Mesendoderm (in vitro differentiated cells): Measurements from ENCODE around the gene EIF1.
A peak's percentile ranks its signal among the peaks of the same experiment; 100 is the strongest.

Source experiments
- DNase-seq: peaks from one replicate; pipeline ENCODE4 v3.0.0; 2013
- H2AK5ac ChIP-seq: 2 replicates; pipeline ENCODE4 v1.6.1; 2013; ENCODE audit warnings: low read length, inconsistent platforms
- H2BK120ac ChIP-seq: 2 replicates; pipeline ENCODE4 v1.6.1; 2013; ENCODE audit warnings: low read depth, mild to moderate bottlenecking, low read length, moderate library complexity, mixed read lengths
- H2BK15ac ChIP-seq: replicated peaks from 2 replicates; pipeline ENCODE4 v1.6.1; 2013; ENCODE audit warnings: low read depth, mild to moderate bottlenecking, moderate library complexity
- H2BK5ac ChIP-seq: 2 replicates; pipeline ENCODE4 v1.6.1; 2013; ENCODE audit warnings: low read length, inconsistent platforms
- H3K18ac ChIP-seq: 2 replicates; pipeline ENCODE4 v1.6.1; 2013; ENCODE audit warnings: mild to moderate bottlenecking, low read length, mixed read lengths
- H3K23ac ChIP-seq: one replicate; pipeline ENCODE4 v1.6.1; 2013; ENCODE audit warnings: low read length
- H3K27ac ChIP-seq: 2 replicates; pipeline ENCODE4 v1.5.1; 2013; ENCODE audit warnings: low read depth, mild to moderate bottlenecking, inconsistent platforms, low read length, moderate library complexity
- H3K27me3 ChIP-seq: 2 replicates; pipeline ENCODE4 v1.6.1; 2013; ENCODE audit warnings: low read length, control low read depth, mild to moderate bottlenecking, inconsistent platforms; ENCODE audit not compliant: insufficient read depth, poor library complexity
- H3K36me3 ChIP-seq: 2 replicates; pipeline ENCODE4 v1.6.1; 2013; ENCODE audit warnings: low read length, inconsistent platforms; ENCODE audit not compliant: control insufficient read depth, insufficient read depth
- H3K4ac ChIP-seq: one replicate; pipeline ENCODE4 v1.6.1; 2013; ENCODE audit warnings: low read depth, mild to moderate bottlenecking, low read length, moderate library complexity
- H3K4me1 ChIP-seq: 2 replicates; pipeline ENCODE4 v1.6.1; 2013; ENCODE audit warnings: low read depth, low read length, inconsistent platforms; ENCODE audit not compliant: control insufficient read depth
- H3K4me2 ChIP-seq: 2 replicates; pipeline ENCODE4 v1.6.1; 2013; ENCODE audit warnings: low read length
- H3K4me3 ChIP-seq: 2 replicates; pipeline ENCODE4 v1.5.1; 2013; ENCODE audit warnings: mild to moderate bottlenecking, low read length
- H3K56ac ChIP-seq: one replicate; pipeline ENCODE4 v1.6.1; 2013; ENCODE audit warnings: low read length
- H3K79me1 ChIP-seq: 2 replicates; pipeline ENCODE4 v1.6.1; 2013; ENCODE audit warnings: low read length, inconsistent platforms
- H3K79me2 ChIP-seq: 2 replicates; pipeline ENCODE4 v1.6.1; 2013; ENCODE audit warnings: mild to moderate bottlenecking, low read length; ENCODE audit not compliant: control insufficient read depth, insufficient read depth
- H3K9ac ChIP-seq: 2 replicates; pipeline ENCODE4 v1.6.1; 2013; ENCODE audit warnings: low read length, inconsistent platforms
- H4K5ac ChIP-seq: one replicate; pipeline ENCODE4 v1.6.1; 2013; ENCODE audit warnings: low read length
- H4K8ac ChIP-seq: one replicate; pipeline ENCODE4 v1.6.1; 2013; ENCODE audit warnings: low read depth, mild to moderate bottlenecking, control low read depth, low read length, moderate library complexity
- WGBS: extraction: QIAGEN DNeasy Blood & Tissue Kit; methylation state at CpG from one replicate; pipeline ENCODE4 v1.1.7; 2013; ENCODE audit warnings: low lambda C conversion rate, missing lambda C conversion rate; ENCODE audit not compliant: insufficient coverage; ENCODE audit errors: extremely low coverage; 5-methylcytosine and 5-hydroxymethylcytosine counted together

EIF1 gene

GRCh38 chr17:41686281-41686680 is 2.4 kb upstream of the EIF1 start:
- WGBS = no CpG with 5 or more reads among the region's 4 CpGs
- Histone ChIP-seq H3K27ac (no peak overlapping the region), H4K8ac (no peak overlapping the region), H3K27me3 (no peaks in the 10 kb centered on the region), H3K18ac (no peak overlapping the region), H3K4me2 (no peak overlapping the region), H3K36me3 (peaks cover 11% of the 10 kb centered on the region), H2AK5ac (no peak overlapping the region), H4K5ac (no peak overlapping the region), H3K23ac (no peak overlapping the region), H3K4me3 (no peak overlapping the region), H3K79me2 (peaks cover 13% of the 10 kb centered on the region), H2BK15ac (no peak overlapping the region), H2BK5ac (no peak overlapping the region), H3K79me1 (peaks cover 6% of the 10 kb centered on the region), H3K56ac (no peak overlapping the region), H2BK120ac (no peak overlapping the region), H3K4ac (no peak overlapping the region), H3K9ac (no peak overlapping the region), H3K4me1 (no peaks in the 10 kb centered on the region)
- DNase-seq = no peak

- H2BK120ac ChIP-seq = no peak overlapping the region
- no peak overlapping the region for H2BK5ac ChIP-seq
- peaks cover 6% of the 10 kb centered on the region for H3K79me1 ChIP-seq
- H3K56ac ChIP-seq = peak overlapping the region; percentile 97
- no peak overlapping the region for H3K4ac ChIP-seq
- no peaks in the 10 kb centered on the region for H3K4me1 ChIP-seq
- DNase-seq = no peak
- no peak overlapping the region for H3K23ac ChIP-seq
- peak overlapping the region; percentile 70 for H3K4me3 ChIP-seq
- H3K9ac ChIP-seq = peak overlapping the region; percentile 92
- H2AK5ac ChIP-seq = no peak overlapping the region
- WGBS = no CpG with 5 or more reads among the region's 23 CpGs
- peaks cover 21% of the 10 kb centered on the region for H3K36me3 ChIP-seq
- peak overlapping the region; percentile 93 for H3K4me2 ChIP-seq
- no peak overlapping the region for H3K27ac ChIP-seq
- no peak overlapping the region for H3K18ac ChIP-seq
- no peak overlapping the region for H4K5ac ChIP-seq
- peaks cover 13% of the 10 kb centered on the region for H3K79me2 ChIP-seq
- no peak overlapping the region for H2BK15ac ChIP-seq
- H4K8ac ChIP-seq = no peak overlapping the region
- H3K27me3 ChIP-seq = no peaks in the 10 kb centered on the region
Measured at GRCh38 chr17:41687828-41688640, 651 bp upstream of the EIF1 start.

GRCh38 chr17:41689497-41690299 is 1.0 kb downstream of the EIF1 start:
- WGBS = no CpG with 5 or more reads among the region's 27 CpGs
- Histone ChIP-seq H2AK5ac (no peak overlapping the region), H3K18ac (no peak overlapping the region), H3K4ac (peak overlapping the region; percentile 86), H3K4me1 (no peaks in the 10 kb centered on the region), H2BK120ac (no peak overlapping the region), H3K79me1 (peaks cover 6% of the 10 kb centered on the region), H3K36me3 (peaks cover 24% of the 10 kb centered on the region), H4K5ac (no peak overlapping the region), H3K79me2 (peaks cover 13% of the 10 kb centered on the region), H3K4me3 (peak overlapping the region; percentile 92), H2BK5ac (peak overlapping the region; percentile 66), H3K4me2 (peak overlapping the region; percentile 23), H3K23ac (no peak overlapping the region), H3K9ac (peak overlapping the region; percentile 74), H3K27me3 (no peaks in the 10 kb centered on the region), H4K8ac (no peak overlapping the region), H2BK15ac (no peak overlapping the region), H3K56ac (peak overlapping the region; percentile 96), H3K27ac (peak overlapping the region; percentile 70)
- DNase-seq = peak; percentile 82

- H3K79me1 ChIP-seq = peaks cover 6% of the 10 kb centered on the region
- H3K27ac ChIP-seq = no peak overlapping the region
- no peak overlapping the region for H3K4me3 ChIP-seq
- H3K36me3 ChIP-seq = peaks cover 25% of the 10 kb centered on the region
- H3K23ac ChIP-seq = no peak overlapping the region
- H2AK5ac ChIP-seq = no peak overlapping the region
- H3K4me1 ChIP-seq = no peaks in the 10 kb centered on the region
- peak overlapping the region; percentile 25 for H3K56ac ChIP-seq
- H3K9ac ChIP-seq = peak overlapping the region; percentile 74
- no peak overlapping the region for H2BK5ac ChIP-seq
- H2BK15ac ChIP-seq = no peak overlapping the region
- H4K8ac ChIP-seq = no peak overlapping the region
- no CpG with 5 or more reads among the region's 2 CpGs for WGBS
- DNase-seq = no peak
- peaks cover 13% of the 10 kb centered on the region for H3K79me2 ChIP-seq
- H4K5ac ChIP-seq = no peak overlapping the region
- H3K27me3 ChIP-seq = no peaks in the 10 kb centered on the region
- peak overlapping the region; percentile 19 for H3K4me2 ChIP-seq
- H3K4ac ChIP-seq = no peak overlapping the region
- no peak overlapping the region for H2BK120ac ChIP-seq
- no peak overlapping the region for H3K18ac ChIP-seq
Measured at GRCh38 chr17:41690497-41690896, 1.8 kb downstream of the EIF1 start.

GRCh38 chr17:41691031-41691777 is 2.5 kb downstream of the EIF1 start:
- Histone ChIP-seq H3K18ac (no peak overlapping the region), H3K4ac (no peak overlapping the region), H2BK120ac (no peak overlapping the region), H3K4me3 (no peak overlapping the region), H3K27ac (no peak overlapping the region), H3K27me3 (no peaks in the 10 kb centered on the region), H4K8ac (no peak overlapping the region), H3K4me1 (no peaks in the 10 kb centered on the region), H2BK15ac (no peak overlapping the region), H3K79me1 (peaks cover 6% of the 10 kb centered on the region), H3K23ac (no peak overlapping the region), H3K36me3 (peaks cover 25% of the 10 kb centered on the region), H3K9ac (peak overlapping the region; percentile 25), H3K56ac (peak overlapping the region; percentile 25), H2AK5ac (no peak overlapping the region), H2BK5ac (no peak overlapping the region), H4K5ac (no peak overlapping the region), H3K79me2 (peaks cover 13% of the 10 kb centered on the region), H3K4me2 (no peak overlapping the region)
- DNase-seq = no peak
- WGBS = no CpG with 5 or more reads among the region's 10 CpGs
